Measurements from ENCODE around the gene AHNAK.
"Not testable (repeated sequence)": the region's sequence is repeated elsewhere in the genome, so short reads cannot be mapped to it uniquely, and the experiment has no call there.

The AHNAK gene

GRCh38 chr11:62512961-62513360 is 33.6 kb downstream of the AHNAK start:
- Histone ChIP-seq H3K36me3 (ENCODE audit: insufficient read depth, low read length) (no peaks in the 10 kb centered on the region), H2AFZ (ENCODE audit: low read depth, low read length) (no peak overlapping the region), H3K9me3 (ENCODE audit: low read length) (no peaks in the 10 kb centered on the region), H3K4me1 (ENCODE audit: insufficient read depth, low read length) (peaks cover 12% of the 10 kb centered on the region), H3K4me3 (ENCODE audit: low read length) (no peak overlapping the region), H3K27me3 (ENCODE audit: insufficient read depth, low read length) (no peaks in the 10 kb centered on the region)

GRCh38 chr11:62508336-62509058 is 38.1 kb downstream of the AHNAK start:
- Histone ChIP-seq H3K36me3 (ENCODE audit: insufficient read depth, low read length) (no peaks in the 10 kb centered on the region), H3K4me3 (ENCODE audit: low read length) (peak overlapping the region; percentile 41), H3K4me1 (ENCODE audit: insufficient read depth, low read length) (peaks cover 38% of the 10 kb centered on the region), H3K9me3 (ENCODE audit: low read length) (no peaks in the 10 kb centered on the region), H3K27me3 (ENCODE audit: insufficient read depth, low read length) (no peaks in the 10 kb centered on the region), H2AFZ (ENCODE audit: low read depth, low read length) (peak overlapping the region; percentile 82)

GRCh38 chr11:62507125-62507422 is 39.5 kb downstream of the AHNAK start:
- Histone ChIP-seq H3K27me3 (ENCODE audit: insufficient read depth, low read length) (no peaks in the 10 kb centered on the region), H3K9me3 (ENCODE audit: low read length) (no peaks in the 10 kb centered on the region), H3K4me1 (ENCODE audit: insufficient read depth, low read length) (peaks cover 40% of the 10 kb centered on the region), H3K36me3 (ENCODE audit: insufficient read depth, low read length) (no peaks in the 10 kb centered on the region), H3K4me3 (ENCODE audit: low read length) (no peak overlapping the region), H2AFZ (ENCODE audit: low read depth, low read length) (no peak overlapping the region)

- Histone ChIP-seq H3K9me3 (ENCODE audit: low read length) (no peaks in the 10 kb centered on the region), H3K4me3 (ENCODE audit: low read length) (no peak overlapping the region), H3K27me3 (ENCODE audit: insufficient read depth, low read length) (no peaks in the 10 kb centered on the region), H3K36me3 (ENCODE audit: insufficient read depth, low read length) (no peaks in the 10 kb centered on the region), H2AFZ (ENCODE audit: low read depth, low read length) (no peak overlapping the region), H3K4me1 (ENCODE audit: insufficient read depth, low read length) (peaks cover 45% of the 10 kb centered on the region)
Observed at GRCh38 chr11:62506413-62507124, 40.0 kb downstream of the AHNAK start.

GRCh38 chr11:62505440-62506091 is 41.0 kb downstream of the AHNAK start:
- Histone ChIP-seq H3K4me1 (ENCODE audit: insufficient read depth, low read length) (peaks cover 53% of the 10 kb centered on the region), H3K36me3 (ENCODE audit: insufficient read depth, low read length) (no peaks in the 10 kb centered on the region), H2AFZ (ENCODE audit: low read depth, low read length) (peak overlapping the region; percentile 2)

GRCh38 chr11:62505059-62505439 is 41.6 kb downstream of the AHNAK start:
- H3K27me3 ChIP-seq (ENCODE audit: insufficient read depth, low read length): no peaks in the 10 kb centered on the region
- H3K4me3 ChIP-seq (ENCODE audit: low read length): no peak overlapping the region
- H3K36me3 ChIP-seq (ENCODE audit: insufficient read depth, low read length): no peaks in the 10 kb centered on the region
- no peaks in the 10 kb centered on the region for H3K9me3 ChIP-seq (ENCODE audit: low read length)
- H3K4me1 ChIP-seq (ENCODE audit: insufficient read depth, low read length): peaks cover 53% of the 10 kb centered on the region
- peak overlapping the region; percentile 2 for H2AFZ ChIP-seq (ENCODE audit: low read depth, low read length)

More at GRCh38 chr11:62505440-62506091, 41.0 kb downstream of the AHNAK start:
- no peak overlapping the region for H3K4me3 ChIP-seq (ENCODE audit: low read length)
- H3K27me3 ChIP-seq (ENCODE audit: insufficient read depth, low read length): no peaks in the 10 kb centered on the region
- no peaks in the 10 kb centered on the region for H3K9me3 ChIP-seq (ENCODE audit: low read length)

- no peaks in the 10 kb centered on the region for H3K27me3 ChIP-seq (ENCODE audit: insufficient read depth, low read length)
- H3K4me3 ChIP-seq (ENCODE audit: low read length): no peak overlapping the region
- H3K4me1 ChIP-seq (ENCODE audit: insufficient read depth, low read length): peaks cover 53% of the 10 kb centered on the region
- H3K9me3 ChIP-seq (ENCODE audit: low read length): no peaks in the 10 kb centered on the region
- no peaks in the 10 kb centered on the region for H3K36me3 ChIP-seq (ENCODE audit: insufficient read depth, low read length)
- no peak overlapping the region for H2AFZ ChIP-seq (ENCODE audit: low read depth, low read length)
Observed at GRCh38 chr11:62504158-62504973, 42.2 kb downstream of the AHNAK start.

GRCh38 chr11:62502030-62502730 is 44.4 kb downstream of the AHNAK start:
- H2AFZ ChIP-seq (ENCODE audit: low read depth, low read length): no peak overlapping the region
- no peaks in the 10 kb centered on the region for H3K36me3 ChIP-seq (ENCODE audit: insufficient read depth, low read length)
- H3K9me3 ChIP-seq (ENCODE audit: low read length): no peaks in the 10 kb centered on the region
- no peaks in the 10 kb centered on the region for H3K27me3 ChIP-seq (ENCODE audit: insufficient read depth, low read length)
- H3K4me1 ChIP-seq (ENCODE audit: insufficient read depth, low read length): peaks cover 38% of the 10 kb centered on the region
- H3K4me3 ChIP-seq (ENCODE audit: low read length): no peak overlapping the region

- Histone ChIP-seq H3K27me3 (ENCODE audit: insufficient read depth, low read length) (no peaks in the 10 kb centered on the region), H3K4me1 (ENCODE audit: insufficient read depth, low read length) (peaks cover 35% of the 10 kb centered on the region), H3K36me3 (ENCODE audit: insufficient read depth, low read length) (no peaks in the 10 kb centered on the region), H2AFZ (ENCODE audit: low read depth, low read length) (no peak overlapping the region), H3K9me3 (ENCODE audit: low read length) (no peaks in the 10 kb centered on the region), H3K4me3 (ENCODE audit: low read length) (no peak overlapping the region)
Observed at GRCh38 chr11:62501432-62501891, 45.1 kb downstream of the AHNAK start.

GRCh38 chr11:62500650-62501030 is 46.0 kb downstream of the AHNAK start:
- H3K4me3 ChIP-seq (ENCODE audit: low read length): no peak overlapping the region
- no peak overlapping the region for H2AFZ ChIP-seq (ENCODE audit: low read depth, low read length)
- H3K36me3 ChIP-seq (ENCODE audit: insufficient read depth, low read length): no peaks in the 10 kb centered on the region
- H3K4me1 ChIP-seq (ENCODE audit: insufficient read depth, low read length): peaks cover 30% of the 10 kb centered on the region
- H3K9me3 ChIP-seq (ENCODE audit: low read length): no peaks in the 10 kb centered on the region
- H3K27me3 ChIP-seq (ENCODE audit: insufficient read depth, low read length): no peaks in the 10 kb centered on the region

- Histone ChIP-seq H3K36me3 (ENCODE audit: insufficient read depth, low read length) (no peaks in the 10 kb centered on the region), H3K9me3 (ENCODE audit: low read length) (no peaks in the 10 kb centered on the region), H2AFZ (ENCODE audit: low read depth, low read length) (no peak overlapping the region), H3K4me1 (ENCODE audit: insufficient read depth, low read length) (peaks cover 24% of the 10 kb centered on the region), H3K27me3 (ENCODE audit: insufficient read depth, low read length) (no peaks in the 10 kb centered on the region), H3K4me3 (ENCODE audit: low read length) (no peak overlapping the region)
Observed at GRCh38 chr11:62499944-62500649, 46.5 kb downstream of the AHNAK start.

- not testable (repeated sequence) for H2AFZ ChIP-seq (ENCODE audit: low read depth, low read length); H3K9me3 ChIP-seq (ENCODE audit: low read length); H3K4me3 ChIP-seq (ENCODE audit: low read length); H3K36me3 ChIP-seq (ENCODE audit: insufficient read depth, low read length); H3K27me3 ChIP-seq (ENCODE audit: insufficient read depth, low read length)
- peaks cover 18% of the 10 kb centered on the region for H3K4me1 ChIP-seq (ENCODE audit: insufficient read depth, low read length)
Observed at GRCh38 chr11:62499311-62499943, 47.2 kb downstream of the AHNAK start.
